Superior temporal gyrus (tissue), 1 donor: ENCODE results near the gene ADAMTS12.

Experiments used
- DNase-seq: peaks from one replicate; pipeline ENCODE4 v3.0.0-alpha.2; 2016; ENCODE audit errors: extremely low spot score

Gene ADAMTS12

DNA sequence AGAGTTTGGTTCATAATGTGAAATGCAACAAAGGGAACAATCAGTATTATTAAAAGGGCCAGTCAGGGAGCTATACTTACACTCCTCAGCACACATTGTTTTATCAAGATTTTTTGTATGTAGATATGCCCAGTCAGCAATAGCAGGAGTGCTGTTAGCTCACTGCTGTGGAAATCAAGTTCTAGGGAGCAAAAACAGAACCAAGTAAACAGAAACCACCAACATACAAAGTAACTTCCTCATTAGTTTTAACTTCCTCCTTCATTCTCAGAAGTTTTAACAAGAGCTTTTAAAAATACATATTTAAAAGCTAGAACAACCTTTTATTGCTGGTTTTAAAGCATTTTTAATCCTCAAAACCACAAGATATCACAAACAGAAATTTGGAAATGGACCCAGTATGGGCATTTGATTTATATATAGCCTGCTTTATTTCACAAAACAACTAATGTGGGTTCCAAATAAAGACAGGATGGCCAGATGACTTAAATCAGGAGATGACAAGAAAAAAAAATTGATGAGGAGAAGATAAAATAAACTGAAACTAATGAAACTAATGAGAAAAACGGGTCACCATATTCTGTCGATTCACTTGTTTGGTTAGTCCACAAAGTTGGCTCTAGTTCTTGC, 178.5 kb downstream of the ADAMTS12 start:
- DNase-seq, result no peak

DNA sequence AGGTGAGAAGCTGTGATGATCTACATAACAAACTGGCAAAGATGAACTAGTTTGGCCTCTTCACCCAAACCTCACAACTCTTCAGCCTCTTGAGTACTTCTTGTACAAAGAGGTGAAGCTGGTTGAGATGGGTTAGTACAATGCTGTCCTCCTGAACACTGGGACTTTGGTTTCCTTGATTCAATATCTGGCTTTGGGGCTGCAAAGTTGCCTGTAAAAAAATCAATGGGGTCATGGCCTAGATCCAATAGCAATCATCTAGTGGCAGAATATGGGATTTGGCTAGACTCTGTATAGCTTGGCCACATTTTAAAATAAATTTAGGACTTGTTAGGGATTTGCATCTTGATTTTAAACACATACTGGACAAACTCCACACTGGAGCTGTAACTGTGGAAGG, 179.1 kb downstream of the ADAMTS12 start:
- no peak for DNase-seq

DNA sequence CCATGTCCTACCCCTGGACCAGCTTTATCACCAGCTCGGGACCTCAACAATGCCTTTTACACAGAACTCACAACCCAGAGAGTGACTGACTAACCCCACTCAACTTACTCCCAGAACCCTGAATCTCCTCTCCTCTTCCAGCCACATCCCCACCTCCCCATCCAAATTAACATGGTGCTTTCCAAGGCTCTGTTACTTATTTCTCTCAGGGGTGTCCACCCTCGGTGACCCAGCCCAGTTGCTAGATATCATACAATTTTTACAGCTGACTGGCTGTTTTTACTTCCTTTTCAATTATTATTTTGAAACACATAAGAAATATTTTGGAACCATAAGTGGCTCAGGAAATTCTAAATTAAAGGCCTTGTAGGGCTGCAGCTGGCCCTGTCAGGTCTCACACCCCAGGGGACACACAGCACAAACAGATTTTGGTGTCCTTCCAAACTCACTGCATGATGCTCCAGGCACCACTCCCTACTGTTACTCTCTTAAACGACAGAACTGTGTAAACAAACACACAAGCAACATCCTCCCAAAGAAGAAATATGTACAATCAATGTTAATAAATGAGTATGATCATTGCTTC, 180.6 kb downstream of the ADAMTS12 start:
- no peak for DNase-seq

DNA sequence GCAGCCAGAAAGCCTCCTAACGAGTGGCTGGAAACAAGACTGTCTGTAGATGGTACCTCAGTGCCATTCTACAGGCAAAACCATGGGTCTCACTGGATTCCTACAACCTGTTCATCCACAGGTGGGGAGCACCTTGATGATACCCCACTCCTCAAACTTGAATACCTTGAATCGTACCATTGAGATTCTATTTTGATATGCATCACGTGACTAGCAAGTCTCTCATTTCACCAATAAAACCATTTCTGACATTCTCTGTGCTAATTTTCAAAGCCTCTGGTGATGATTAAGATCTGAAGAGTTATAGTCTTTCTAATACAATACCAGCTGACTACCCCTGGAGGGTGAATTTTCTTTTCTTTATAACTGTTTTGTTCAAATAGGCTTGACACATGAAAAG, 188.9 kb downstream of the ADAMTS12 start:
- DNase-seq, result no peak

DNA sequence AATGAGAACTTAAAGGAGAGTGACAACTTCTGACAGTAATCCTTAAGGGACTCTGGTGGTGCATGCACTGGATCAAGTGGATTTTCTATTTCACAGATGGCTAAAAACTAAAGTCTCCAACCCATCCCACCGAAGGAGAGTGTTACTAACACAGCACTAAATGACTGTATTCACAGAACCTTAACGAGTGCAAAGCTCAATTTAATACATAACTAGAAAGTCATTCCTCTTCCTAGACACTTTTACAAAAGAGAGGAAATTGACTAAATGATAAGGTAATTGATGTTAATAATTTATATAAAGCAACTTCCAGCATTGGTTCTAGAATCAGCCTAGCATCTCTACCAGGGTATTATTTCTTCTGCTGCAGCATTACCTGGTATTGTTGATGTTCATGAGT, 189.8 kb downstream of the ADAMTS12 start:
- no peak for DNase-seq

DNA sequence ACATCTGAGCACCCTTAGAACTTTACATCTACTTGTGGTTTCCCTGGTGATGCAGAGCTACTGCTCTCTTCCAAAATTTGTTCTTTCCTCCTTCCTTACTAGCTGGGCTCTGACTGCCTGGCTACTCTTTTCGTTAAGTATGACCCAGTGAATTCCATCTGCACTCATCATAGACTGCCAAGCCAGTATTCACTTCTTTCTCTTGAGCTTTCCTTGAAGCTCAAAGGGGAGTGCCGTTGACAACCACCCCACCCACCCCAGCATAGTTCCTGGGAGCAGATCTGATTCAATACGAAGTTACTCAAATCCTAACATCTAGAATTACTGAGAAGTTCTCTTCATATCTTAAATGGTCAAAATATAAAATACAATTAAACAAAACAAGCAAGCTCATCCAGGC, 190.5 kb downstream of the ADAMTS12 start:
- no peak for DNase-seq

DNA sequence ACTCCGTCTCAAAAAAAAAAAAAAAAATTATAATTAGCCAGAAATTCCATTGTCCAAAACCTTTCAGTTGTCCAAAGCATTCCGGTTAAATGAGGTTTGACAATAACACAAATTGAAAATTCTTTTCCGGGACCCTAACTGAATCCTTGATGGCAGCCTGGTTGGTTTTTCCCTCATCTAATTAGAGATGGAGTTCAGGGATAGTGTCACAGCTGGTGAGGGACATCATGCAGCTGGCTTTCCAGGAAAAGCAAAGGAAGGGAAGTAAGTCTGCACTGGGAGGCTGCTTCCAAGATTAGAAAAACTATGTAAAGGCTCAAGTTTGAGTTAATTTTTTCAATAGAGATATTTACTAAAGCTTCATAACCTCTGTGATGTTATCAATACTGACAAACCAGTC, 195.4 kb downstream of the ADAMTS12 start:
- no peak for DNase-seq

DNA sequence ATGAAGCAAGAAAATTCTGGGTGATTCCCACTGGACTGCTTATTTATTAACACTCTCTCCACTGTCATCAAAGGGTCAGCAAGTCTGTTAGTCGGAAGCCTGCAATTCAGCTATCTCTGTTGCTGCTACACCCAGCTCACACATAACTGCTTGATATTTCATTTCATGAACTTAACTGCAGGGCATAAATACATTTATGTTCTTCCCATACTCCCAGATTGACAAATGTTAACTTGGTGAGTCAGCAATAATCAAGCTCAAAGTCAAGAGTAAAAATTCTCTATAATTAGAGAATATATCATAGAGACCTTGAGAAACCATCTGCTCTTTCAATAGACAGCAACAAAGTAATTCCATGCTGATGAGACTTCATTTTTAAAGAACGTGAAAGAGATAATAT, 198.8 kb downstream of the ADAMTS12 start:
- no peak for DNase-seq

DNA sequence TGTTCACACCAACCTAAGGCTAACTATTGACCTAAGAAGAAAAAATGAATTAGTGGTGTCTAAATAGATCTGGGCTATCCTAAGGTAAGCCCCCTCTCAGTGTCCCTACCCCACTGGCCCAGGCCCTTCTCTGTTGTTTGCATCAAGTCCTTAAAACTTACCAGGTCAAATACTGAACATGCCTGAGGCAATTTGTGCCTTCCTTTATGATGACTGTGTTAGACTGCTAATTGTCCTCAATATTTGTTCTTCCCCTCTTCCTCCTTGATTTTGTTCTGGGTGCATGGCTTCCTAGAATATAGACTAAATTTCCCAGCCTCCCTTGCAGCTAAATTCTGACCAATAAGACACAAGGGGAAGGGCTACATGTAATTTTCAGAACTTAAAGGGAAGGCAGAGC, 199.9 kb downstream of the ADAMTS12 start:
- DNase-seq, result no peak

DNA sequence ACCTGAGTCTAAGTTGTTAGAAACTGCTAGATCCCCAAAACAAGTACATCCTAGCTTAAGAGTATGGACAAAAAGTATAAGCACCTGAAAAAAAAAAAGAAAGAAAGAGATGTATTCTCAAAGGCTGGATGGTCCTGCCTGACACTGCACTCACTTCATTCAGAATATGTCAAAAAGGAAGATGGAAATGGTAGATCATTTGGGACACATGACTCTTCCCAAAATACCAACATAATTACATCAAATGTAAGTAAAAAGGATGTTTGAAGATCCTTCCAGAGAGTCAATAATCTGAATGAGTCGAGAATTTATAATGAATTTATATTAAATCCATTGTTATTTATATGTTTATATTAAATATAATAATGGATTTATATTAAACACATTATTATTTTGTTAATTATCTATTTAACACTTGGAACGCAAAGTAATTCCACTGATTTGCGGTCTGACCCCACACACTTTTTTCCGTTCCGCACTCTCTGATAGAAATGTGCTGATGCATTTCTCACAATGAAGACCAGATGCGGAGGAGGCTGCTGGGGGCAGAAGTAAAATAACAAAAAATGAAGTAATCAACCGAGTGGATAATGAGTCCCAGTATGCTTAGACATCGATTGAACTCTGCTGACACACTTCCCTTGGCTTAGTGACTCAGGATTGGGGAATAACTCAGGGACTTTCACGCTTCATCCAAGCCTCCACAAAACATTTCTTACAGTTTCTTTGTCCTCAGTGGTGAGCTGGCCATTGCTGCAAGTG, 201.2 kb downstream of the ADAMTS12 start:
- DNase-seq, result no peak

DNA sequence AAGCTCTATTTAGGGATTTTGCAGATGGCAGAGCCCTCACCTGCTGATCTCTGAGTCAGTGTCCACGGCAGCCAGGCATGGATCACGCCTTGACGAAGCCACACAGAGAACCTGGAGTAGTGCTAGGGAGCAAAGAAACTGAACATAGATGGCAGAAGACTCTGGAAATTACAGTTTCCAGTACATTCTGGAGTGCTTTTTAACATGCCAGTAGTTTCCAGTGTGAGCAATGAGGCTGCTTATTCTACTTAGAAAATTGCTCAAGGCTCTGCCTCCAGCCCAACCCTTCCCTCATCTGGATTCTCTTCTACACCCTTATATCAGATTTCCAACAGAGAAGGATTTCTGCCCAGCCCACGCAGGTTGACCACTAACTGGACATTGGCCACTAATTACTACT, 203.3 kb downstream of the ADAMTS12 start:
- no peak for DNase-seq

DNA sequence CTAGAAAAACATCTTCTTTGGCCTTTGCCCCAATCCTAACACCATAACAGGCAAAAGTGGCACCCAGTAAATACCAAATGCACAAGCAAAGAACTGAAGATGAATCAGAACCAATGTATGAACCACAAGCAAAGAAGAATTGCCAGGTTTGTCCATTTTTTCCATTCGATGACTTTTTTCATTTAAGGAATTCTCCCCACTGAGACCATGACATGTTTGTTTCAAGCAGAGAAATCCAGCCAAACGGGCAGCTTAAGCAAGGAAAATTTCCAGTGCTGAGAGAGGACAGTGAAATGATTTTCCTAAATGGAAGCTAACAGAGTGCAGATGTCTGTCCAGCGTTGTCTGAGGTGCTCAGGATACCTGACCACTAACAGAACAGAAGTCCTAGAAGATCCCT, 203.7 kb downstream of the ADAMTS12 start:
- no peak for DNase-seq

DNA sequence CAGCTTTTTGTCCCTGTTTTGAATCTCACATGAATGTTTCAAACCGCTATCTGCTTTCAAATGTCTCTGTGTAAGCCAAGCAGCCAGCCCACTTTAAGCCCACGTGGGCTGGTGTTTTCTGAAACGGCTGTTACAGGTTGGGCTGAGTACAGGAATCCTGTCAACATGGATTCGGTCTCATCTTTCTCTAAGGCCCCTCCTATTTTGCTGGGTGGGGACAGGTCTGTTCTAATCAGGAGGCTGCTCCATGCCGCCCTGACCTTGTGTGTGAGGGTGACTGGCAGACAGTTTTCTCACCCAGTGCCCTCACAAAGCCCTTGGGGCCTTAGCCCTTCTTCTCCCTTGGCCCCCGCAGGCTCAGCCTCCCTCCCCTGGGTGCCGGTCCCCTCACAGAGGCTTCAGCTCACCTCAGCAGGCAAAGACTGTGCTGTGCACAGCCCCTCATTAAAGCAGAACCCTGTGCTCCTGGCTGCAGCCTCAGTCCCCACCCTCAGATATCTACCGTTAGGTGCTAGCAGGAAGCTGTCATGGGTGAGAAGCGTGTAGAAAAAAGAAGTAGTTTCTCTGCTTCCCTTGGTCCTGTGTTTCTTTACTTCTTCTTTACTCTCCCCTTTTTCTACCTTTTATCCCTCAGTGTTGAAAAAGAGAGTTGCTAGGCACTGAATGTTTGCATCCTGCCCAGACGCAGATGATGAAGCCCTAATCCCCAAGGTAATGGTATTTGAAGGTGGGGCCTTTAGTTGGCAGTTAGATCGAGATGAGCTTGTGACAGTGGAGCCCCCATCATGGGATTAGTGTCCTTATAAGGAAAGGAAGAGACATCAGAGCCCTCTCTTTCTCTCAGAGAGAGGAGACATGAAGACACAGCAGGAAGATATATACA, 205.7 kb downstream of the ADAMTS12 start:
- DNase-seq, result no peak

DNA sequence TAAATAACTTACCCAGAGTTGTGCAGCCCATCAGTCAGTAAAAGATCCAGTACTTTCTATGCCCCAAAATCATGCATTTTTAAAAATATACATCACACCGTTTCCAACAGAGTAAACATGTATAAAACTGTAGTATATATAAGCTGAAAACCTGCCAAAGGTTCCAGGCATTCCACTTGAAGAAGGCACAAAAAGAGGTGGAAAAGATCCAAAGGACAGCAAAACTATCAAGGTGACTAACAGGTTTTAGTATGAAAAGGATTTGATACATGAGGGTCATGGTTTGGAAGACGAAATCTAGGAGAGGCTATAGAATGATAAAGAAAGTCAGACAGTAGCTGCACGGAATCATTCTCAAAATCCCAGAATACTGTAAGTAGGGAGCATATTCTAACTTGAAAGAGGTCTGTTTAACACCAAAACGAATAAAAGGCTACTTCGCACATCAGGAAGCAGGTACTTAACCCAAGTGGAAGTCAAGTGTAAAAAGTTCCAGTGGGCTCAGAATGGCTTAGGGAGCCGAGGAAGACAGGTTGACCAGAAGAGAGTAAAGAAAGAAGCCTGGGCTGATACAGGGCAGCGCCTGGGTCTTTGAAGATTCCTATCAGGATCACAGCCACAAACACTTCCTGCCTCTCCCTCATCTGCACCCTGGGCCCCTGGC, 207.2 kb downstream of the ADAMTS12 start:
- no peak for DNase-seq

DNA sequence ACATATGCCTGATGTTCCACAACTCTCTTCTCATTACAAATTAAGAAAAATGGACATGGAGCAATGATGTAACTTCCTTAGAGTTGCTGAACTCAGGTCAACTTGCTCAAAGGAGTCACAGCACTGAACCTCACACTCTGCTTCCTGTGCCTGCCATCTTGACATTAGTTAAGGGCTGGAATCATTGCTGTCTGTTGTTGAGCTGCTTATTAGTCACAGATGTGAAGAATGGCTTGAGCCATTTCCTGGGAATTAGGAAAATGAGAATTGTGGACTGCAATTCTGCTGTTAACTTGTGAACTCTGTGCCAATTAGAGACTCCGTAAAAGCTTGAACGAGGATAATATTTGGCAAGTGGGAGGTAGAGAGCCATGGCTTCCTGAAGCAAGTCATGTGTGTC, 212.0 kb downstream of the ADAMTS12 start:
- DNase-seq, result no peak

DNA sequence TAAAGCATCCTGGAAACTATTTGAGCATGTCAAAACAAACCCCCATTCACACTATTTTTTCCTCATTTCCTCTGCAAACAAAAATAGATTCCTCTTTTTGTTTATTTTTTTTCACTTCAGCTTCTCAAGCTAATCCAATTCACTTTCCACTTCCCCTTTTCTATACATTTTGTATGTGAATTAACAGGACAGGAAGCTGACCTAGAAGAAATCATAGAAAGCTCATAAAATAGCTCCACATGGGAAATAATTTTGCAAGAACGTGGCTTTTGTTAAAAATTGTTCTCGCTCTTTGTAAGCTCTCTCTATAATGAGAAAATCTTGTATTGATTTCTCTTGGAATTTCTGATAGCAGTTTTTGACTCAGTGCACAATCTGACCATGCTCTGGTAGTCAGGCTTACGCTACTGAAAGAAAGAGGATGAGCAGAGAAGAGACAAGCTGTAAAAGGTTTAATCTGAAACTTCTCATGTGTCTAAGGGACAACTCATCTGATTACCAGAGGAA, 215.8 kb downstream of the ADAMTS12 start:
- peak; percentile 26 for DNase-seq

DNA sequence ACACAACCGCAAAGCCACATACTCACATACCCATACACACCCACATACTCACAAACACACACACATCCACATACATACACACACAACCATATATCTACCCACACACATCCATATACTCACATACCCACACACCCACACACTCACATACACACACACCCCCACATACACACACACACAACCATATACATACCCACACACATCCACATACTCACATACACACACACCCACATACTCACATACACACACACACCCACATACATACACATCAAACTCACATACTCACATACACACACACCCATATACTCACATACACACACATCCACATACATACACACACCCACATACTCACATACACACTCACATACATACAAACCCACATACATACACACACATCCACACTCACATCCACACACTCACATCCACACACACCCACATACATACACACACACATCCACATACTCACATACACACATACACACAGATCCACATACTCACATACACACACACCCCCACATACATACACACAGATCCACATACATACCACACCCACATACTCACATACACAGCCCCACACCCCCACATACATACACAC, 220.0 kb downstream of the ADAMTS12 start:
- no peak for DNase-seq

DNA sequence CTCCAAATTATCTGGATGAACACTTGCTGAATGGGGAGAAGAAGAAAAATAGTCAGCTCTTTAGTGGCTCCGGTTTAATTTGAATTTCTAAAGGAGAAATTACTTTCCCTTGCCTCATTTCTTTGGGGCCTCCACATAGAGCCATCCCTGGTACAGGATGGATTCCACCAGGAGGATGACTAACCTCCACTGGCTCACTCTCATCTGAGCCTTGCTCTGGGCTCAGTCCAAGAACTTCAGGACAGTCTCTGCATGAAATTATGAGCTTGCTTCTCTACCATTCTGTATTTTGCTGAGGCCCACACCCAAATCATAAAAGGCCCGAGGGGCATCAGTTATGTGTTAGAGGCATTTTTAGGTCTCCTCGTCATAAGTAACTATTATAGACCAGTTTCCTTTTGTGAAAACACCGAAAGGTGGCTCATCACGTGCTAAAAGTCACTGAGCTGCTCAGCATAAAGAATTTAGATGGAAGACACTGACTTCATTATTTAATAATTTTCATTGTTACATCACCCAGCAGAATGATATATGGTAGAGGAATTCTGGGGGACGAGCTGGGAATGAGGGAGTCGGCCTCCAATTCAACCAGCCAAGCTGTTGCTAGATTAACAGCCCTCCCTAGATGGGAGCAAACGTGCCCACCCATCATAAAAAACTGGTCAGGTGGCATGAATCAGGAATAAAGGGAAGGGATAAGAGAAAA, 228.9 kb downstream of the ADAMTS12 start:
- DNase-seq, result no peak

DNA sequence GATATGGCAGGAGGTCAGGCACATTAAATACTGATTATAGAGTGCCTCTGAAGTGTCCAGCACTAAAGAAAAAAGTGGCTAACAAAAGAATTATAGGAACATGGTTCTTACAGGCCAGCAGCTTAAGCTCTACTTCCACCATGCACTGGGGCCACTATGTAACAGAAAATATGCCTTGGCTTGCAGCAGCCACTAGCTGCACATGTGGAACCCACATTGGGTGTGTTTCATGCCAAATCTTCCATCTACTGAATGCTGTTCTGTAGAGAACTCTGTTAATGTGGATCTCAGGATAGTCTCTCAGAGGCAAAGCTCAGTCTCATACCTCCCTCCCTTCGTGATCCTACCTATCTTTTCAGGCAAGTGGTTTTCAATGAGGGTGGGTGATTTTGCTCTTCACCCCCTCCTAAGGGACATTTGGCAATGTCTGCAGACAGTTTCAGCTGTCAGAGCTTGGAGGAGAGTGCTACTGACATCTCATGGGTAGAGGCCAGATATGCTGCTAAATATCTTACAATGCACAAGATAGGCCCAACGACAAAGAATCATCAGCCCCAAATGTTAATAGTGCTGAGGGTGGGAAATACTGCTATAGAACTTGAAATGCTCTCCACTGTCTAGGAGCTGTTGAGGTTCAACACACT, 232.1 kb downstream of the ADAMTS12 start:
- no peak for DNase-seq
